ENCODE measurements around the gene SYT17. TPM values are rescaled to one million over a fixed set of nuclear protein-coding genes. Genes with fewer than 3 reads are reported as not detected.

Gene SYT17
- total RNA-seq, 1 donor from 2014 or later, result 2.4 TPM

- intact Hi-C loops (cut with DNase I), result no loop called here
- no peak for TF ChIP-seq CTCF (IDR thresholded peaks at IDR 0.05)
- no peaks in the 10 kb centered on the region for H3K36me3 ChIP-seq
- H3K27ac ChIP-seq, result peak overlapping the region; percentile 47 to 49
- no peaks in the 10 kb centered on the region for H3K9me3 ChIP-seq
- no peaks in the 10 kb centered on the region for H3K27me3 ChIP-seq
- no peak for DNase-seq (ENCODE audit: low spot score in 2 of 2)
- H3K4me3 ChIP-seq, result no peak overlapping the region
- H3K4me1 ChIP-seq, result no peaks in the 10 kb centered on the region
Observed at GRCh38 chr16:19131825-19132218, 36.2 kb upstream of the SYT17 start.

- Histone ChIP-seq H3K36me3 (no peaks in the 10 kb centered on the region), H3K4me3 (no peak overlapping the region), H3K27ac (no peak overlapping the region), H3K9me3 (no peaks in the 10 kb centered on the region), H3K27me3 (no peaks in the 10 kb centered on the region), H3K4me1 (no peaks in the 10 kb centered on the region)
- intact Hi-C loops (cut with DNase I), result no loop called here
- no peak for DNase-seq (ENCODE audit: low spot score in 2 of 2)
- no peak for TF ChIP-seq CTCF (IDR thresholded peaks at IDR 0.05)
Observed at GRCh38 chr16:19132255-19132654, 35.8 kb upstream of the SYT17 start.

GRCh38 chr16:19132898-19133297 lies 35.1 kb upstream of the SYT17 start:
- intact Hi-C loops (cut with DNase I), result no loop called here
- no peak for TF ChIP-seq CTCF (IDR thresholded peaks at IDR 0.05)
- H3K27ac ChIP-seq, result no peak overlapping the region
- H3K27me3 ChIP-seq, result no peaks in the 10 kb centered on the region
- H3K4me1 ChIP-seq, result no peaks in the 10 kb centered on the region
- no peak for DNase-seq (ENCODE audit: low spot score in 2 of 2)
- H3K4me3 ChIP-seq, result no peak overlapping the region
- no peaks in the 10 kb centered on the region for H3K9me3 ChIP-seq
- H3K36me3 ChIP-seq, result no peaks in the 10 kb centered on the region

GRCh38 chr16:19133600-19133999 lies 34.4 kb upstream of the SYT17 start:
- Histone ChIP-seq H3K36me3 (no peaks in the 10 kb centered on the region), H3K27me3 (no peaks in the 10 kb centered on the region), H3K4me3 (no peak overlapping the region), H3K4me1 (no peaks in the 10 kb centered on the region), H3K9me3 (no peaks in the 10 kb centered on the region), H3K27ac (no peak overlapping the region)
- TF ChIP-seq CTCF (IDR thresholded peaks at IDR 0.05), result no peak
- no peak for DNase-seq (ENCODE audit: low spot score in 2 of 2)
- intact Hi-C loops (cut with DNase I), result no loop called here

GRCh38 chr16:19135201-19135842 lies 32.7 kb upstream of the SYT17 start:
- no peak for DNase-seq (ENCODE audit: low spot score in 2 of 2)
- intact Hi-C loops (cut with DNase I), result no loop called here
- H3K9me3 ChIP-seq, result no peaks in the 10 kb centered on the region
- no peak for TF ChIP-seq CTCF (IDR thresholded peaks at IDR 0.05)
- no peaks in the 10 kb centered on the region for H3K27me3 ChIP-seq
- no peaks in the 10 kb centered on the region for H3K36me3 ChIP-seq
- H3K4me3 ChIP-seq, result no peak overlapping the region
- no peak overlapping the region for H3K27ac ChIP-seq
- no peaks in the 10 kb centered on the region for H3K4me1 ChIP-seq

Measured in ascending aorta (tissue), 2 donors.